WERI-Rb-1 (cell line): ENCODE data around the gene COL19A1.

Experiments
- DNase-seq: peaks from one replicate; pipeline ENCODE4 v3.0.0-alpha.2; 2020
- H3K27ac ChIP-seq: fragments of 250-450 bp; sonication (Bioruptor Pico); 2 replicates; pipeline ENCODE4 v1.5.1; 2020; ENCODE audit warnings: mild to moderate bottlenecking, moderate library complexity
- H3K27me3 ChIP-seq: fragments of 250-450 bp; sonication (Bioruptor Pico); 2 replicates; pipeline ENCODE4 v1.5.1; 2021; ENCODE audit warnings: mild to moderate bottlenecking, low read depth, moderate library complexity; ENCODE audit not compliant: insufficient read depth, severe bottlenecking
- H3K36me3 ChIP-seq: fragments of 250-450 bp; sonication (Bioruptor Pico); 2 replicates; pipeline ENCODE4 v1.5.1; 2020; ENCODE audit warnings: mild to moderate bottlenecking, moderate library complexity
- H3K4me3 ChIP-seq: 2 replicates; pipeline ENCODE4 v1.5.1; 2011; ENCODE audit warnings: low read depth, mild to moderate bottlenecking, control low read depth, low read length
- H3K9me3 ChIP-seq: fragments of 250-450 bp; sonication (Bioruptor Pico); 2 replicates; pipeline ENCODE4 v1.5.1; 2021; ENCODE audit warnings: mild to moderate bottlenecking, moderate library complexity; ENCODE audit not compliant: severe bottlenecking
- TF ChIP-seq, protein P1 (sequence below): IDR thresholded peaks from 2 replicates; pipeline ENCODE4 v1.5.1; 2011; ENCODE audit warnings: low read depth, mild to moderate bottlenecking, control low read depth, inconsistent platforms, low read length

COL19A1 gene

GRCh38 chr6:70145178-70145577, 278.8 kb downstream of the COL19A1 start:
- no peaks in the 10 kb centered on the region for H3K27me3 ChIP-seq
- DNase-seq, result no peak
- H3K27ac ChIP-seq, result no peak overlapping the region
- TF ChIP-seq, protein P1, sequence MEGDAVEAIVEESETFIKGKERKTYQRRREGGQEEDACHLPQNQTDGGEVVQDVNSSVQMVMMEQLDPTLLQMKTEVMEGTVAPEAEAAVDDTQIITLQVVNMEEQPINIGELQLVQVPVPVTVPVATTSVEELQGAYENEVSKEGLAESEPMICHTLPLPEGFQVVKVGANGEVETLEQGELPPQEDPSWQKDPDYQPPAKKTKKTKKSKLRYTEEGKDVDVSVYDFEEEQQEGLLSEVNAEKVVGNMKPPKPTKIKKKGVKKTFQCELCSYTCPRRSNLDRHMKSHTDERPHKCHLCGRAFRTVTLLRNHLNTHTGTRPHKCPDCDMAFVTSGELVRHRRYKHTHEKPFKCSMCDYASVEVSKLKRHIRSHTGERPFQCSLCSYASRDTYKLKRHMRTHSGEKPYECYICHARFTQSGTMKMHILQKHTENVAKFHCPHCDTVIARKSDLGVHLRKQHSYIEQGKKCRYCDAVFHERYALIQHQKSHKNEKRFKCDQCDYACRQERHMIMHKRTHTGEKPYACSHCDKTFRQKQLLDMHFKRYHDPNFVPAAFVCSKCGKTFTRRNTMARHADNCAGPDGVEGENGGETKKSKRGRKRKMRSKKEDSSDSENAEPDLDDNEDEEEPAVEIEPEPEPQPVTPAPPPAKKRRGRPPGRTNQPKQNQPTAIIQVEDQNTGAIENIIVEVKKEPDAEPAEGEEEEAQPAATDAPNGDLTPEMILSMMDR, result no peak
- no peaks in the 10 kb centered on the region for H3K36me3 ChIP-seq
- H3K9me3 ChIP-seq, result no peaks in the 10 kb centered on the region
- no peak overlapping the region for H3K4me3 ChIP-seq

- TF ChIP-seq, protein P1, result no peak
- no peaks in the 10 kb centered on the region for H3K36me3 ChIP-seq
- H3K27ac ChIP-seq, result peak overlapping the region; percentile 55
- no peaks in the 10 kb centered on the region for H3K9me3 ChIP-seq
- H3K27me3 ChIP-seq, result no peaks in the 10 kb centered on the region
- DNase-seq, result no peak
- H3K4me3 ChIP-seq, result no peak overlapping the region
Observed at GRCh38 chr6:70149209-70149788, 282.9 kb downstream of the COL19A1 start.

DNA sequence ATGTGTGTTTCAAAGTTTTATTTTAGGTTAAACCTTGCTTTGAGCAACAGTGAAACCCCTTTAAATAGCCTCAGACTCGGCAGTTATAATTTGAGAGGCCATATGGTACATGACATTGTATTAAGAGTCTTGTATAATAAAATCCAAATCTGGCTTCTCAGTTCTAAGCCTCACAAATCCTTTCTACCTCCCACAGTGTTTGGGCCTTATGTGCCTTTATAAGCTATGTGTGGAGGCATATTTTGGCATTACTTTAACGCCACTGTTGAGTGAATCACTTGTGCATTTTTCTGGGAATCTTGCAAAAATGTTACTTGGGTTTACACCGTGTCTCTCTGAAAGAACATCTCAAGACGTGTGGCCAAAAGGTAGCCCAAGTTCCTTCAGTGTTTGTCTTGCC, 284.2 kb downstream of the COL19A1 start:
- H3K27me3 ChIP-seq, result no peaks in the 10 kb centered on the region
- no peaks in the 10 kb centered on the region for H3K36me3 ChIP-seq
- TF ChIP-seq, protein P1, result no peak
- H3K27ac ChIP-seq, result peak overlapping the region; percentile 55
- no peaks in the 10 kb centered on the region for H3K9me3 ChIP-seq
- peak; percentile 18 for DNase-seq
- no peak overlapping the region for H3K4me3 ChIP-seq

DNA sequence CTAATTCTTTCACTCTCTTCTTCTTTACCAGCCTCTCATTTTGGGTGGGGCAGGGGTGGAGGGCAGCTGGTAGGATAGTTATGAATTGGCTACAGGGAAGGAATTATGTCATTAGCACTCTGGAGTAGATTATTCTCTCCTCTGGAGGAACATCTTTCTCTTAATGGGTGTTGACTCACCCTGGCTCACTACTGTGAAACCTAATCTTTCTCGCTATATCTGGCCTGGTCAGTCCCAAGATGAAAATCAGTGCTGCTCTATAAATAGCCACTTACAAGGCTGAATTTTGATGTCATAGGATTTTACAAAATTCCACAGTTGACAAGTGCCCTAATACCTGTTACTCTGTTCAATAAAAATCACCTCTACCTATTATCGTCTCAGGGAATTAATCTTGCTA, 285.3 kb downstream of the COL19A1 start:
- peak; percentile 32 for DNase-seq
- H3K9me3 ChIP-seq, result no peaks in the 10 kb centered on the region
- H3K27ac ChIP-seq, result peak overlapping the region; percentile 42
- no peaks in the 10 kb centered on the region for H3K36me3 ChIP-seq
- H3K27me3 ChIP-seq, result no peaks in the 10 kb centered on the region
- H3K4me3 ChIP-seq, result no peak overlapping the region
- TF ChIP-seq, protein P1, result no peak

DNA sequence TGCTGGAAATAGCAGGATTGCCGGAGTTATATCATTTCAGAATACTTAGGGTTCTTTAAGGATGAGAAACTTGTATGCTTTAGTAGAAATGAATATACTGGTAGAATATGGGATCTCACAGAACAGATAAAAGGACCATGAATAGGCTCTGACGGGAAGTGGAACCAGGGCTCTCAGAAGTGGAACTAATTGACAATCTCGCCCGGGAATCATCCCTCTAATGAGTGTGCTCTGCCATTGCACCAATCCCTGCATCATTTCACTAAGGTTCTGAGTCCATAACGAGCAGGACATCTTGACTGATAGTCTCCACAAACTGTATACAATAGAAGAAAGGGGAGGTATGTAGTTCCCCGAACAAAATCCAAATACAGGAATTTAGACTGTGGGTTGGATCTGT, 286.4 kb downstream of the COL19A1 start:
- no peak for DNase-seq
- Histone ChIP-seq H3K9me3 (no peaks in the 10 kb centered on the region), H3K27ac (no peak overlapping the region), H3K27me3 (no peaks in the 10 kb centered on the region), H3K36me3 (no peaks in the 10 kb centered on the region), H3K4me3 (no peak overlapping the region)
- TF ChIP-seq, protein P1, result no peak

DNA sequence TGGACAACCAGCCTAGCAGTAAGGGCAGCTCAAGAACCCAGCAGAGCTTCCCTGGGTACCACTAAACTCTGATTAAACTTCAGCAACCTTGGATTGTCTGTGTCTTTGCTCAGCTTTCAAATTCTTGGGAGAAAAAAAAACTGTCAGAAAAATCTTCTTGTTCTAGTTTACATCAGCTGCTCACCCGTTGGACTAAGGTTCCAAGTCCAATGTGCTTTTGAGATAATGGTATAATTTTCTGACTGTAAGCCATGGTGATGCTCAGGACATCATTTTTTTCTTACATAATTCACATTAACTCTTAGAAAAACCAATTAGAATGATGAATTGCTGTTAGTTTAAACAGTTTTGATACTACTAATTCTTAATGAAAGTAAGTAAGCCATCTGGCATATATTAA, 290.7 kb downstream of the COL19A1 start:
- no peak overlapping the region for H3K27ac ChIP-seq
- TF ChIP-seq, protein P1, result no peak
- DNase-seq, result no peak
- no peaks in the 10 kb centered on the region for H3K36me3 ChIP-seq
- no peaks in the 10 kb centered on the region for H3K27me3 ChIP-seq
- no peaks in the 10 kb centered on the region for H3K9me3 ChIP-seq
- no peak overlapping the region for H3K4me3 ChIP-seq
